HG03565 (cell line): ENCODE results near the gene TUBA8.
"Not testable (repeated sequence)": the region's sequence is repeated elsewhere in the genome, so short reads cannot be mapped to it uniquely, and the experiment has no call there.

Experiments
- ATAC-seq: cut with Tn5 transposase; IDR thresholded peaks from one replicate; pipeline ENCODE4 v1.9.1; 2021; ENCODE audit warnings: mild to moderate bottlenecking, moderate library complexity; ENCODE audit not compliant: unreplicated experiment

Gene TUBA8

GRCh38 chr22:18104566-18104965 is 6.0 kb upstream of the TUBA8 start:
- no peak for ATAC-seq

GRCh38 chr22:18105981-18106380 is 4.6 kb upstream of the TUBA8 start:
- not testable (repeated sequence) for ATAC-seq

- ATAC-seq: not testable (repeated sequence)
Measured at GRCh38 chr22:18106550-18107341, 3.9 kb upstream of the TUBA8 start.

GRCh38 chr22:18108187-18108586 is 2.4 kb upstream of the TUBA8 start:
- no peak for ATAC-seq

GRCh38 chr22:18109410-18110193 is 1.0 kb upstream of the TUBA8 start:
- ATAC-seq: no peak

- no peak for ATAC-seq
Measured at GRCh38 chr22:18110954-18111758, 547 bp downstream of the TUBA8 start.

- ATAC-seq: no peak
Measured at GRCh38 chr22:18111759-18112330, 1.2 kb downstream of the TUBA8 start.

- ATAC-seq: no peak
Measured at GRCh38 chr22:18112440-18112839, 1.8 kb downstream of the TUBA8 start.

GRCh38 chr22:18113680-18114394 is 3.2 kb downstream of the TUBA8 start:
- no peak for ATAC-seq

- no peak for ATAC-seq
Measured at GRCh38 chr22:18114495-18114894, 3.9 kb downstream of the TUBA8 start.

GRCh38 chr22:18114976-18115652 is 4.5 kb downstream of the TUBA8 start:
- ATAC-seq: no peak

GRCh38 chr22:18115906-18116371 is 5.3 kb downstream of the TUBA8 start:
- no peak for ATAC-seq

- ATAC-seq: no peak
Measured at GRCh38 chr22:18116634-18117033, 6.0 kb downstream of the TUBA8 start.

GRCh38 chr22:18118345-18118915 is 7.8 kb downstream of the TUBA8 start:
- no peak for ATAC-seq

GRCh38 chr22:18119409-18120110 is 9.0 kb downstream of the TUBA8 start:
- no peak for ATAC-seq

- no peak for ATAC-seq
Measured at GRCh38 chr22:18120857-18121256, 10.2 kb downstream of the TUBA8 start.

- no peak for ATAC-seq
Measured at GRCh38 chr22:18121506-18121905, 10.9 kb downstream of the TUBA8 start.

GRCh38 chr22:18121954-18122554 is 11.4 kb downstream of the TUBA8 start:
- no peak for ATAC-seq
